Brain microvascular endothelial cell (primary cell): Measurements from ENCODE around the gene SLC15A4.
A peak's percentile ranks its signal among the peaks of the same experiment; 100 is the strongest.

Experiments
- DNase-seq: peaks from one replicate; pipeline ENCODE4 v3.0.0-alpha.2; 2020
- H3K27ac ChIP-seq: fragments of 250-450 bp; sonication (Bioruptor Pico); 2 replicates; pipeline ENCODE4 v1.5.1; 2020; ENCODE audit warnings: mild to moderate bottlenecking, moderate library complexity
- H3K27me3 ChIP-seq: fragments of 250-450 bp; sonication (Bioruptor Pico); replicated peaks from 2 replicates; pipeline ENCODE4 v1.5.1; 2020; ENCODE audit warnings: mild to moderate bottlenecking
- H3K36me3 ChIP-seq: fragments of 250-450 bp; sonication (Bioruptor Pico); replicated peaks from 2 replicates; pipeline ENCODE4 v1.5.1; 2020; ENCODE audit warnings: mild to moderate bottlenecking
- H3K4me3 ChIP-seq: 2 replicates; pipeline ENCODE4 v1.5.1; 2011; ENCODE audit warnings: low read depth, mild to moderate bottlenecking, control low read depth, low read length, moderate library complexity
- in situ Hi-C: cut with HindIII; loops from 2 replicates; pipeline ENCODE4 v1.10.0; 2017; ENCODE audit warnings: low sequenced_read_pairs, low pct_ligation_motif_present
- TF ChIP-seq, protein P1 (sequence below): IDR thresholded peaks from 2 replicates; pipeline ENCODE4 v1.5.1; 2011; ENCODE audit warnings: low read depth, mild to moderate bottlenecking, moderate library complexity, low read length, control low read depth, inconsistent platforms; ENCODE audit errors: missing control alignments

Gene SLC15A4

DNA sequence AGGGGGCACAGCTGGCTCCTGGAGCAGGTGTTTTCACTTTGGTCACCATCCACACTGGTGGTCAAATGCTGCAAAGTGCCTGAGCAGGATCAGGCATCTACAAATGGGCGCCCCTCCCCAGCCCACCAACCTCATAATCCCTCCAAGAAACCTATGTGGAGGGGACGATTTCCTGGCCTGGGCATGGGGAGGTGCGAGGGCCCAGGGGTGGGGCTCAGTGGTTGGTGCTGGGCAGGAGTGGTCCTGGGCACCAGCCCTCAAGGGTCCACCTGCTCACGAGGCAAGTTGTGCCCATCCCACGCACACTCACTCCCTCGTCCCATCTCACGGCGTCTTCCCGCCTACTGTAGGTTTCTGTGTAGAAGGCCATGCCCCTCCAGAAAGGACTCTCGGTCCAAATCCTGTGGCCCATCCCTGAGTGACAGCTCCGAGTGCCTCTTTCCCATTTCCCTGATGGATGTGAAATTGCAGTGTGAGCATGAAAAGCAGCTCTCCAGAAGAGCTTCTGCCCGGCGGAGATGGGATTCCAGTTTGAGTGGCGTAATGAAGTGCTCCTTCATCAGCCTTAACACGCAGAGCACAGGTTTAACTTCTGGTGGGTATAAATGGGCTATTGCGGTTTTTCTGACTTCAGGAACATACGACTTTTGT, 36.9 kb downstream of the SLC15A4 start:
- Histone ChIP-seq H3K27me3 (no peaks in the 10 kb centered on the region), H3K27ac (no peak overlapping the region), H3K36me3 (peaks cover 3% of the 10 kb centered on the region), H3K4me3 (no peak overlapping the region)
- no peak for DNase-seq
- TF ChIP-seq, protein P1, sequence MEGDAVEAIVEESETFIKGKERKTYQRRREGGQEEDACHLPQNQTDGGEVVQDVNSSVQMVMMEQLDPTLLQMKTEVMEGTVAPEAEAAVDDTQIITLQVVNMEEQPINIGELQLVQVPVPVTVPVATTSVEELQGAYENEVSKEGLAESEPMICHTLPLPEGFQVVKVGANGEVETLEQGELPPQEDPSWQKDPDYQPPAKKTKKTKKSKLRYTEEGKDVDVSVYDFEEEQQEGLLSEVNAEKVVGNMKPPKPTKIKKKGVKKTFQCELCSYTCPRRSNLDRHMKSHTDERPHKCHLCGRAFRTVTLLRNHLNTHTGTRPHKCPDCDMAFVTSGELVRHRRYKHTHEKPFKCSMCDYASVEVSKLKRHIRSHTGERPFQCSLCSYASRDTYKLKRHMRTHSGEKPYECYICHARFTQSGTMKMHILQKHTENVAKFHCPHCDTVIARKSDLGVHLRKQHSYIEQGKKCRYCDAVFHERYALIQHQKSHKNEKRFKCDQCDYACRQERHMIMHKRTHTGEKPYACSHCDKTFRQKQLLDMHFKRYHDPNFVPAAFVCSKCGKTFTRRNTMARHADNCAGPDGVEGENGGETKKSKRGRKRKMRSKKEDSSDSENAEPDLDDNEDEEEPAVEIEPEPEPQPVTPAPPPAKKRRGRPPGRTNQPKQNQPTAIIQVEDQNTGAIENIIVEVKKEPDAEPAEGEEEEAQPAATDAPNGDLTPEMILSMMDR: no peak
- in situ Hi-C loops: no loop called here

DNA sequence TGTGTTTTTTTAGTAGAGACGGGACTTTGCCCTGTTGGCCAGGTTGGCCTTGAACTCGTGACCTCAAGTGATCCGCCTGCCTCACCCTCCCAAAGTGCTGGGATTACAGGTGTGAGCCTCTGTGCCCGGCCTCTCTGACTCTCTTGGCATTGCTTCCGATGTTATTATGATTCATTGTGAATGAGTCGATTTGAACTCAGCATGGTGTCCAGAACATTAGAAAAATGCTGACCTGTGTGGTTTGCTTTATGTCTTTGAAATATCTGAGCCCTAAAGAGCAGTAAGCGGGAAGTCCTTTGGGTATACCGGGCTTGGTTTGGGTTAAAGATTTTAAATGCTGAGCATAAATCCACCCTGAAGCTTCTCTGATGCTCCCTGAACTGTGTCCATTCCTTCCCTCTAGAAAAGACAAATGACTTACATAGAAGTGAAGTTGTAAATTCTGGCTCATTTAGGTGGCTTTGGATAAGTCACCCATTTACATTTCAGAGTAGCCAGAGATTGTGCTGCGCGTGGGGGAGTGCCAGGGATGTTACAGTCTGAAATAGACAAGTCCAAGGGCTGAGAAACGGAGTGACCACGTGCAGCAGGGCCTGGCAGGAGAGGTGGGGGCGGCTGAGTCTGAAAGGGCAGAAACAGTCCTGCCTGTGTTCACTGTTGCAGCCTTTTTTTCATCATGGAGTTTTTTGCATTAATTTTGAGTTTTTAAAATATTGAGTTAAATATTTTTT, 39.6 kb downstream of the SLC15A4 start:
- no peak overlapping the region for H3K4me3 ChIP-seq
- no peaks in the 10 kb centered on the region for H3K27me3 ChIP-seq
- TF ChIP-seq, protein P1: no peak
- no peak overlapping the region for H3K27ac ChIP-seq
- no peaks in the 10 kb centered on the region for H3K36me3 ChIP-seq
- in situ Hi-C loops: no loop called here
- DNase-seq: peak; percentile 25

DNA sequence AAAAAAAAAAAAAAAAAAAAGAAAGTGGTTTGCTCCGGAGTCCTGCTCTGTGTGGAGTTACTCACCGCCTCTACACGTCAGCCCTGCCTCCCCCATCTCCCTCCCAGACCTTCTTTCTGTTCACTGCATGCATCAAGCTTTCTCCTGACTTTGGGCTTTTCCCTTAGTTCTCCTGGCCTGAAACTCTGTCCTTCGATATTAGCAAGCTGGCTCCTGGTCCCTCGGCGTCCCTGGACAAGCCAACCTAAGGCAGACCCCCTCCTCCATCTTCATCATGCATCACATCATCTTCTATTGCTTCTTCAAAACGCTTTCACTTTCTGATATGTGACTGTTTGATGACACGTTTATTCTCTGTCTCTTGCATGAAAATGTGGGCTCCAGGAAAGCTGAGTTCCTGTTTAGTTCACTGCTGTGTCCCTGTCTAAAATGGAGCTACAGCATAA, 40.6 kb downstream of the SLC15A4 start:
- TF ChIP-seq, protein P1: no peak
- Histone ChIP-seq H3K27me3 (no peaks in the 10 kb centered on the region), H3K4me3 (no peak overlapping the region), H3K27ac (no peak overlapping the region), H3K36me3 (no peaks in the 10 kb centered on the region)
- in situ Hi-C loops: no loop called here
- peak; percentile 7 for DNase-seq

DNA sequence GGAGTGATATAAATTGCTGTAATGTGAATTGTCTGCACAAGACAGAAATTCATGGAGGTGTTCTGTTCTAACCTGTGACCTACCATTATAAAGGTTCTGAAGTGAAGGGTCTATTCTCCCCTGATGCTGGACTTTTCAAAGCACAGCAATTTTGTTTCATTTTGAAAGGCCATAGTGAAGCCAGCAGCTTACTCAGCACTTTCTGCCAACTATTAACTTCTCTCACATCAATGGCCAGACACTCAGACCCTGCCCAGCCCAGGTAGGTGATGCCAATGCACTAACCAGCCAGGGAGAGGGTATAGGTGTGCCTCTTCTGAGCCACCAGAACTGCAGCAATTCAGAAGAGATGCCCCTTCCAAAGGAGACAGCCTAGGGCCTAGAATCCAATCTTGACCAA, 43.9 kb downstream of the SLC15A4 start:
- Histone ChIP-seq H3K27me3 (no peaks in the 10 kb centered on the region), H3K36me3 (no peaks in the 10 kb centered on the region), H3K4me3 (no peak overlapping the region), H3K27ac (no peak overlapping the region)
- no peak for DNase-seq
- TF ChIP-seq, protein P1: no peak
- in situ Hi-C loops: no loop called here

DNA sequence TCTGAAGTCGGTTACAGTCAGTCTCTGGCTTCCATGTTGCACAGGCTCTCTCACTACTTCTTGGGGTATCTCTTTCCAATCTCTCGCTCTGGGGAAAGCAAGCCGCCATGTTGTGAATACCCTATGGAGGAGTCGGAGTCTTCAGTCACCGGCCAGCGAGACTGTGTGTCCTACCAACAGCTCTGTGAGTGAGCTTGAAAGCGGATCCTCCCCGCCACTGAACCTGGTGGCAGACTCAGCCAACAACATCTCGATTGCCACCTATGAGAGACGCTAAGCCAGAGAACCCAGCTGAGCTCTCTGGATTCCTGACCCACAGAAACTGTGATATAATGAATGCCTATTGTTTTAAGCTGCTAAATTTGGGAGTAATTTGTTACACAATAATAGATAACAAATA, 51.5 kb downstream of the SLC15A4 start:
- Histone ChIP-seq H3K4me3 (no peak overlapping the region), H3K36me3 (no peaks in the 10 kb centered on the region), H3K27me3 (no peaks in the 10 kb centered on the region), H3K27ac (no peak overlapping the region)
- TF ChIP-seq, protein P1: no peak
- DNase-seq: no peak
- in situ Hi-C loops: no loop called here
